RPMI8226 (cell line): ENCODE results near the gene SOAT2.

ENCODE experiments used
- DNase-seq: peaks from one replicate; pipeline ENCODE4 v3.0.0-alpha.2; 2015

The SOAT2 gene, protein sequence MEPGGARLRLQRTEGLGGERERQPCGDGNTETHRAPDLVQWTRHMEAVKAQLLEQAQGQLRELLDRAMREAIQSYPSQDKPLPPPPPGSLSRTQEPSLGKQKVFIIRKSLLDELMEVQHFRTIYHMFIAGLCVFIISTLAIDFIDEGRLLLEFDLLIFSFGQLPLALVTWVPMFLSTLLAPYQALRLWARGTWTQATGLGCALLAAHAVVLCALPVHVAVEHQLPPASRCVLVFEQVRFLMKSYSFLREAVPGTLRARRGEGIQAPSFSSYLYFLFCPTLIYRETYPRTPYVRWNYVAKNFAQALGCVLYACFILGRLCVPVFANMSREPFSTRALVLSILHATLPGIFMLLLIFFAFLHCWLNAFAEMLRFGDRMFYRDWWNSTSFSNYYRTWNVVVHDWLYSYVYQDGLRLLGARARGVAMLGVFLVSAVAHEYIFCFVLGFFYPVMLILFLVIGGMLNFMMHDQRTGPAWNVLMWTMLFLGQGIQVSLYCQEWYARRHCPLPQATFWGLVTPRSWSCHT

DNA sequence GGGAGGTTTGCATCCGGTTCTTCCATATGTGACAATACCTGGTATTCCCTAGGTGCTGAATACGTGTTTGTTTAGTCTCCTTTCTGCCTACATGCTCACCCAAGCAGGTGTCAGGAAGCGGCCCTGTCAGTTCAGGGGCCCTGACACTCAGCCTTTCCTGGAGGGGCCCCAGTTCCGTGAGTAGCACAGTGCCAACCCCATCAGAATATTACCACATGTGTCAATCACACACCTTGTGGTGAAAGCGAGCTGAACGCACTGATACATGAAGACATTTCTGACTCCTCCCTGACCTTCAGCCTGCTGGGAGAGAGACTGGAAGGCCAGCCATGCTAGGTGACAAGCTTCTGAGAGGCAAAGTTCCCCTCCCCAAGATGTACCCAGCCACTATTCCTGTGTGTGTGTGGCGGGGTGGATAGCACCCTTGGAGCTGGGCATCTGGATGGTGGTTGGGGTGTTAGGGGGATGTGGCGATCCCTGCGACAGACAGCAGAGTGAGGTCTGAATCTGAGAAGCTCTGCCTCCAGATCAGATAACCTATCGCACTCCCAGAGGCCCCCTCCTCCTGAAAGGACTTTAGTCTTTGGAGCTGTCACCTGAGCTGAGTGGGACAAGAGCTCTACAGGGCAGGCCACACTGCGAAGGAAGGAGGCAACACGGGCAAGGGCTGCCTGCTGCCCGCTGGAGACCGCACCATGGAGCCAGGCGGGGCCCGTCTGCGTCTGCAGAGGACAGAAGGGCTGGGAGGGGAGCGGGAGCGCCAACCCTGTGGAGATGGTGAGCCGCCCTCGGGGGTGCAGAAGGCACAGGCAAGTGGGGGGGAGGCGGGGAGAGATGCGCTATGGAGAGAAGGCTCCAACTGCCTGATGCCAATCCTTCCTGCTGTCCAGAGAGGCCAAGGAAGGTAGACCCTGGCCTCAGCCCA lies at the start of gene SOAT2:
SOAT2 (plus strand) TSS at position 604 of the 925 bp plus-strand sequence; CDS start at position 696, 92 bp downstream.
- peak; percentile 69 for DNase-seq

DNA sequence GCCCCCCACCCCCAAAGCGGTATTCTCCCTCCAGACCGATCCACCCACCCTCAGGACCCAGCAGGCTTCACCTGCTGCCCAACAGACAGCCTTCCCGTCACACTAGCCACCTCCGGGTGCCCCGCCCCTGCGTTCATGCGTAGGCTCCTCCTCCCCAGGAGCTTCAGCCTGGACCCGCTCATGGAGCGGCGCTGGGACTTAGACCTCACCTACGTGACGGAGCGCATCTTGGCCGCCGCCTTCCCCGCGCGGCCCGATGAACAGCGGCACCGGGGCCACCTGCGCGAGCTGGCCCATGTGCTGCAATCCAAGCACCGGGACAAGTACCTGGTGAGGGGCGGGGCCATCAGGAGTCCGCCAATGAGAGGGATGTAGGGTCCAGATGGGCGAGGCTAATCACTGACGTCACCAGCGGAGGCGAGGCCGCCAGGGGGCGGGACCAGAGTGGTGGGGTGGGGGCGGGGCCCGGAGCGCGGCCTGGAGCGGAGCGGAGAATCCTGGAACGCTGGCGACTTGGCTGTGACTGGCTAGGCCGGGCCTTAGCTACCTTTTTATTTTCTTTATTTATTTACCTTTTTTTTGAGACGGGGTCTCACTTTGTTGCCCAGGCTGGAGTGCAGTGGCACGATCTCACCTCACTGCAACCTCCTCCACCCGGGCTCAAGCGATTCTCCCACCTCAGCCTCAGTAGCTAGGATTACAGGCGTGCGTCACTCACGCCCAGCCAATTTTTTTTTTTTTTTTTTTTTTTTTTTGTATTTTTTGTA lies 49.0 kb upstream of the SOAT2 start:
- peak; percentile 97 for DNase-seq

DNA sequence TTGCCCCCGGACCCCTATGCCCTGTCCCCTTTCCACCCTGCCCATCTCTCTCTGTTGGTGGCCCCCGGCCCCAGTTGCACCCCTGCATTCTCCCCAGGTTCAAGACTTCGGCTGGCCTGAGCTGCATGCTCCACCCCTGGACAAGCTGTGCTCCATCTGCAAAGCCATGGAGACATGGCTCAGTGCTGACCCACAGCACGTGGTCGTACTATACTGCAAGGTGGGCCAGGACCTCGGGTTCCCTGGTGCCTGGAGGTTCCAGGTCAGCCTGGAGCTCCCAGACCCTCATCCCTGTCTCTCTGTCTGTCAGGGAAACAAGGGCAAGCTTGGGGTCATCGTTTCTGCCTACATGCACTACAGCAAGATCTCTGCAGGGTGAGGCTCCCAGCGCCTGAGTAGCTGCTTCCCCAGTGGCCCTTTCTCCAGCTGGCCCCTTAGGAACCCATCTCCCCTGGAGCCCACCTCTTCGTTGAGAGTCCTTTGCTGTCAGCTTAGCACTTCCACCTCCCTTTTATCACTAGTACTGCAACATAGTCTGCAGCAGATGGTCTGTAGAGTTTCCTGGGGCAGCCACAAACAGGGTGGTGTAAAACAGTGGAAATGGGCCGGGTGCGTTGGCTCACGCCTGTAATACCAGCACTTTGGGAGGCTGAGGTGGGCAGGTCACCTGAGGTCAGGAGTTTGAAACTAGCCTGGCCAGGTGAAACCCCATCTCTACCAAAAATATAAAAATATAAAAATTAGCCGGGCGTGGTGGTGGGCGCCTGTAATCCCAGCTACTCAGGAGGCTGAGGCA lies 47.6 kb upstream of the SOAT2 start:
- DNase-seq, result no peak

DNA sequence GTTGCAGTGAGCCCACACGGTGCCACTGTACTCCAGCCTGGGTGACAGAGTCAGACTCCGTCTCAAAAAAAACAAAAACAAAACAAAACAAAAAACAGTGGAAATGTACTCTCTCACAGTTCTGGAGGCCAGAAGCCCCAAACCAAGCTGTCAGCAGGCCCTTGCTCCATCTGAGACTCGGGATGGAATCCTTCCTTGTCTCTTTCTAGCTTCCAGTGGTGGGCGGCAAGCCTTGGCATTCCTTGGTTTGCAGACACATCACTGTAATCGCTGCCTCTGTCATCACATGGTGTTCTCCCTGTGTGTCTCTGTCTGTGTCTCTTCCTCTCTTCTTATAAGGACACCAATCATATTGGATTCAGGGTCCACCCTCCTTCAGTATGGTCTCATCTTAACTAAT lies 47.0 kb upstream of the SOAT2 start:
- no peak for DNase-seq

DNA sequence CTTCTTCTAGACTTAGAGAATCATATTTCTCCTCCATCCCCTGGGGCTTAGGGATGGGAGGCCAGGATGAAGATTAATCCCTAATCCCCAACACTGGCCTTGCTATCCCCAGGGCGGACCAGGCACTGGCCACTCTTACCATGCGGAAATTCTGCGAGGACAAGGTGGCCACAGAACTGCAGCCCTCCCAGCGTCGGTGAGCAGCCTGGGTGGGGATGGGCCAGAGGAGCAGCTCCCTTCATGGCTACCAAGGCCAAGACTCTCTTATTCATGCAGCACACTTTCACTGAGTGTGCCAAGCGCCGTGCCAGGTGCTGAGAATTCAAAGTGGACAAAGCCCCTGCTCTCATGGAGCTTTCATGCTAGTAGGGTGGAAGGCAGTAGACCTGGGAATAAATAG lies 46.4 kb upstream of the SOAT2 start:
- no peak for DNase-seq

DNA sequence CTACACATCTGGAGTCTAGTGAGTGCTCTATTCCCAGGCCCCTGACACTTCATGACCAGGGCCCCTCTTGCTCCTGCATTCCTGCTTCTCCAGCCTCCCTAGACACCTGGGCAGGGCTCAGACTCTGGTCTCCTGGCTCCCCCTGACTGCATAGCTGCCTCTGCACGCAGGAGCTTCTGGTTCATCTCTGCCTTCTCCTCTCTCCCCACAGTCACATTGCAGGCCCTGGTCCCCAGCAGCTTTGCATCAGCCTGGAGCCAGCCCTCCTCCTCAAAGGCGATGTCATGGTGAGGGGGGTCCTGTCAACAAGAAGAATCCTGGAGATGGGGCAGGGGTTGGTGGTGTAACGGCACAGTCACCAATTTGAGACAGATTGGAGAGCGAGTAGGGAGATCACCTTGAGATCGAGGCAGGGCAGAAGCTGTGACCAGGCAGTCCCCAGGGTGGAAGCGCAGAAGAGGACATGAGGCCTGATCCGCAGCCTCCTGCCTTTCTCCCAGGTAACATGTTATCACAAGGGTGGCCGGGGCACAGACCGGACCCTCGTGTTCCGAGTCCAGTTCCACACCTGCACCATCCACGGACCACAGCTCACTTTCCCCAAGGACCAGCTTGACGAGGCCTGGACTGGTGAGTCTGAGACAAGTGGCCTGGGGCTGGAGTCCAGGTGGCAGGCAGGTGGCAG lies 45.3 kb upstream of the SOAT2 start:
- DNase-seq, result no peak

DNA sequence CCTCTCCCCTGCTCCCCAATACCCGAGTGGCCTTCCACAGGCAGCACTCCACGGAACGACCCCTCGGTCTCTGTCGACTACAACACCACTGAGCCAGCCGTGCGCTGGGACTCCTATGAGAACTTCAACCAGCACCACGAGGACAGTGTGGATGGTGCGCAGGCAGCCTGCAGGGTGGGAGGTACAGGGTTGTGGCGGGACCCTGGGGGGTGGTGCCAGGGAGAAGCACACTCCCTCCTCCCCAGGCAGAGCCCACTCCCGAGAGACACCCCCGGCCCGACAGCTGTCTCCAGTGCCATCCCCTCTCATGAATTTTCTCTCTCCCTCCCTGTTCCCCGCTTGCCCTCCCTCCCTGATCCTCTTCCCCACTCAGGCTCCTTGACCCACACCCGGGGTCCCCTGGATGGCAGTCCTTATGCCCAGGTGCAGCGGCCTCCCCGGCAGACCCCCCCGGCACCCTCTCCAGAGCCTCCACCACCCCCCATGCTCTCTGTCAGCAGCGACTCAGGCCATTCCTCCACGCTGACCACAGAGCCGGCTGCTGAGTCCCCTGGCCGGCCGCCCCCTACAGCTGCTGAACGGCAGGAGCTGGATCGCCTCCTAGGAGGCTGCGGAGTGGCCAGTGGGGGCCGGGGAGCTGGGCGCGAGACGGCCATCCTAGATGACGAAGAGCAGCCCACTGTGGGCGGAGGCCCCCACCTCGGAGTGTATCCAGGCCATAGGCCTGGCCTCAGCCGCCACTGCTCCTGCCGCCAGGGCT lies 44.4 kb upstream of the SOAT2 start:
- DNase-seq, result no peak

DNA sequence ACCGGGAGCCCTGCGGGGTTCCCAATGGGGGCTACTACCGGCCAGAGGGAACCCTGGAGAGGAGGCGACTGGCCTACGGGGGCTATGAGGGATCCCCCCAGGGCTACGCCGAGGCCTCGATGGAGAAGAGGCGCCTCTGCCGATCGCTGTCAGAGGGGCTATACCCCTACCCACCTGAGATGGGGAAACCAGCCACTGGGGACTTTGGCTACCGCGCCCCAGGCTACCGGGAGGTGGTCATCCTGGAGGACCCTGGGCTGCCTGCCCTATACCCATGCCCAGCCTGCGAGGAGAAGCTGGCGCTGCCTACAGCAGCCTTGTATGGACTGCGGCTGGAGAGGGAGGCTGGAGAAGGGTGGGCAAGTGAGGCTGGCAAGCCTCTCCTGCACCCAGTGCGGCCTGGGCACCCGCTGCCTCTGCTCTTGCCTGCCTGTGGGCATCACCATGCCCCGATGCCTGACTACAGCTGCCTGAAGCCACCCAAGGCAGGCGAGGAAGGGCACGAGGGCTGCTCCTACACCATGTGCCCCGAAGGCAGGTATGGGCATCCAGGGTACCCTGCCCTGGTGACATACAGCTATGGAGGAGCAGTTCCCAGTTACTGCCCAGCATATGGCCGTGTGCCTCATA lies 43.7 kb upstream of the SOAT2 start:
- DNase-seq, result no peak

DNA sequence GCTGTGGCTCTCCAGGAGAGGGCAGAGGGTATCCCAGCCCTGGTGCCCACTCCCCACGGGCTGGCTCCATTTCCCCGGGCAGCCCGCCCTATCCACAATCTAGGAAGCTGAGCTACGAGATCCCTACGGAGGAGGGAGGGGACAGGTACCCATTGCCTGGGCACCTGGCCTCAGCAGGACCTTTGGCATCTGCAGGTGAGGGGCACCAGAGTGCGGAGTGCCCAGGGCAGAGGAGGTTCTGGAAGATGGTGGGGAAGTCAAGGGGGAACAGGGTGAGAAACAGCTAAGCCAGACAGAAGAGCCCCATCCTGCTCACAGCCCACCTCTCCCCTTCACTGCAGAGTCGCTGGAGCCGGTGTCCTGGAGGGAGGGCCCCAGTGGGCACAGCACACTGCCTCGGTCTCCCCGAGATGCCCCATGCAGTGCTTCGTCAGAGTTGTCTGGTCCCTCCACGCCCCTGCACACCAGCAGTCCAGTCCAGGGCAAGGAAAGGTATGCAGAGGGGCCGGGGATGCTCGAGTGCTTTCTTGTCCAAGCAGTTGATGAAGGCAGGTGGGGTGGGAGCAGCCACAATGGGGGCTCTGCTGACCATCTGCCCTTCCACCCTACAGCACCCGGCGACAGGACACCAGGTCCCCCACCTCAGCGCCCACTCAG lies 43.1 kb upstream of the SOAT2 start:
- DNase-seq, result no peak

DNA sequence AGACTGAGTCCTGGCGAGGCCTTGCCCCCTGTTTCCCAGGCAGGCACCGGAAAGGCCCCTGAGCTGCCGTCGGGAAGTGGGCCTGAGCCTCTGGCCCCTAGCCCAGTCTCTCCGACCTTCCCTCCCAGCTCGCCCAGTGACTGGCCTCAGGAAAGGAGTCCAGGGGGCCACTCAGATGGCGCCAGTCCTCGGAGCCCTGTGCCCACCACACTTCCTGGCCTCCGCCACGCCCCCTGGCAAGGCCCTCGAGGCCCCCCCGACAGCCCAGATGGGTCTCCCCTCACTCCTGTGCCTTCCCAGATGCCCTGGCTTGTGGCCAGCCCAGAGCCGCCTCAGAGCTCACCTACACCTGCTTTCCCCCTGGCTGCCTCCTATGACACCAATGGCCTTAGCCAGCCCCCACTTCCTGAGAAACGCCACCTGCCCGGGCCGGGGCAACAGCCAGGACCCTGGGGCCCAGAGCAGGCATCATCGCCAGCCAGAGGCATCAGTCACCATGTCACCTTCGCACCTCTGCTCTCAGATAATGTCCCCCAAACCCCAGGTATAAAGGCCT lies 42.5 kb upstream of the SOAT2 start:
- peak; percentile 82 for DNase-seq

DNA sequence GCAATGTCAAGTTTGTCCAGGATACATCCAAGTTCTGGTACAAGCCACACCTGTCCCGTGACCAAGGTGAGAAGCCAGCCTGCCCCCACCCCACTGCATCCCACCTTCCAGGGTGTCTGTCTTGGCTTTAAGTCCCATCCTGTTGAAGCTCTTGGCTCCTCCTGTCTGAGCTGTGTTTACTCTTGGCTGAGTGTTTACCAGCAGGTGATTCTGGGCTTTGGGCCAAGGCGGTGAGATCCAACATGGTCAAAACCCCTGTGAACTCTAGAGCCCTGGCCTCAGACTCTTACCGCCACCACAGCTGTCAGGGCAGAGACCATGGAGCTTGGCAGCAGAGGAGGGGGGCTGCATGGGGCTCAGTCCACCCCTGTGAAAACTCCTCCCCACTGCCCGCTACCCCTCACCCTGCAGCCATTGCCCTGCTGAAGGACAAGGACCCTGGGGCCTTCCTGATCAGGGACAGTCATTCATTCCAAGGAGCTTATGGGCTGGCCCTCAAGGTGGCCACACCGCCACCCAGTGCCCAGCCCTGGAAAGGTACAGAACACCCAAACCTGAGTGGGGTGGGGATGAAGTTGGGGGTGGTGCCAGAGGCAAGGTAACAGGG lies 41.8 kb upstream of the SOAT2 start:
- peak; percentile 93 for DNase-seq

DNA sequence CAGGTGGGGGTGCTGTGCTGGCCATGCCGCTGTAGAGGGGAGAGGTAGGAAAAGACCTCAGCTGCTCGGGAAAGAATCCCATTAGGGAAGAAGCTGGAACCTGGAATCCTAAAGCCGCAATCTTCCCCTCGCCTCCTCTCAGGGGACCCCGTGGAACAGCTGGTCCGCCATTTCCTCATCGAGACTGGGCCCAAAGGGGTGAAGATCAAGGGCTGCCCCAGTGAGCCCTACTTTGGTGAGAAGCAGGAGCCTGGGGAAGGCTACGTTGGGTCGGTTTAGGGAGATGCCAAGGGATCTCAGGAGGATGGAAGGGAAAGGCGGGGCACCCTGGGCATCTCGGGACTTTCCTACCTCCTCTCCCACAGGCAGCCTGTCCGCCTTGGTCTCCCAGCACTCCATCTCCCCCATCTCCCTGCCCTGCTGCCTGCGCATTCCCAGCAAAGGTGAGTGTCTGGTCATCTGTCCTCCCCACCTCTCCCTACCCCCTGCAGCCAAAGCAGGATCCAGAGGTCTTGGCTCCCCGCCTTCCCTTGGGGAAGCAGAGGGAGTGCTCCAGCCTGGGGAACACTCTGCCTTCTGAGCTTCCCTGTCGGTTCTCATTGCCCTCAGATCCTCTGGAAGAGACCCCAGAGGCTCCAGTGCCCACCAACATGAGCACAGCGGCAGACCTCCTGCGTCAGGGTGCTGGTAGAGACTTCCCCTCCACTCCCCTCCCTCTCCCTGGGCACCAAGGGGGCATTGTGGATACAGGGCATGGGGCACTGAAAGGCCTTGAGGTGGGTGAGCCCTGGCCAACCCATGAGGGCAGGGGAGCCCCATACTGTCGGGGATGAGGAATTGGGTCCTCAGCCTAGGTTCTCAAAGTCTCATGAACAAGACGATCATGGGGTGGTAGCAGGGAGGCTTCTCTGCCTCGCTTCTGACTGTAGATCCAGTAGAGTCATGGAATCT lies 41.0 kb upstream of the SOAT2 start:
- DNase-seq, result no peak

DNA sequence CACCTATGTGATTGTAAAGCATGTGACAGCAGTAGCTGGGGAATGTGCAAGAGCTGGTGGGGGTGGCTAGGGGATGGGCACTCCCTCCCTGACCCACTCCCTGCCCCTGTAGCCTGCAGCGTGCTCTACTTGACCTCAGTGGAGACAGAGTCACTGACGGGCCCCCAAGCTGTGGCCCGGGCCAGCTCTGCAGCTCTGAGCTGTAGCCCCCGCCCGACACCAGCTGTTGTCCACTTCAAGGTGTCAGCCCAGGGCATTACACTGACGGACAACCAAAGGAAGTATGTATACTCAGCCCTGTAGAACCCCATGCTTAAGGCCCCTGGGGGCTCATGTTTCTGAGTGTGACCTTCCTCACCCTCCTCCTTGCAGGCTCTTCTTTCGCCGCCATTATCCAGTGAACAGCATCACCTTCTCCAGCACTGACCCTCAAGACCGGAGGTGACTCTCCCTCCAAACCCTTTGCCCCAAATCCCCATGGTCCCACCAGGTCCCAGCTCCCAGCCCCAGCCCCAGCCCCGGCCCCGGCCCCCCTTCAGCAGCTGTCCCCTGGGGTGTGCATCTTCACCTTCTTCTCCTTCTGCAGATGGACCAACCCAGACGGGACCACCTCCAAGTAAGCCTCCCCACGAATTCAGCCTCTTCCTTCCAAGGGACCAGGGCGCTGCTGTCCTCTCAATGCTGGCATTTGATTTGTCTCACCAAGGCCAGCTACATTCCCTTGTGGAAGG lies 40.1 kb upstream of the SOAT2 start:
- DNase-seq, result no peak

DNA sequence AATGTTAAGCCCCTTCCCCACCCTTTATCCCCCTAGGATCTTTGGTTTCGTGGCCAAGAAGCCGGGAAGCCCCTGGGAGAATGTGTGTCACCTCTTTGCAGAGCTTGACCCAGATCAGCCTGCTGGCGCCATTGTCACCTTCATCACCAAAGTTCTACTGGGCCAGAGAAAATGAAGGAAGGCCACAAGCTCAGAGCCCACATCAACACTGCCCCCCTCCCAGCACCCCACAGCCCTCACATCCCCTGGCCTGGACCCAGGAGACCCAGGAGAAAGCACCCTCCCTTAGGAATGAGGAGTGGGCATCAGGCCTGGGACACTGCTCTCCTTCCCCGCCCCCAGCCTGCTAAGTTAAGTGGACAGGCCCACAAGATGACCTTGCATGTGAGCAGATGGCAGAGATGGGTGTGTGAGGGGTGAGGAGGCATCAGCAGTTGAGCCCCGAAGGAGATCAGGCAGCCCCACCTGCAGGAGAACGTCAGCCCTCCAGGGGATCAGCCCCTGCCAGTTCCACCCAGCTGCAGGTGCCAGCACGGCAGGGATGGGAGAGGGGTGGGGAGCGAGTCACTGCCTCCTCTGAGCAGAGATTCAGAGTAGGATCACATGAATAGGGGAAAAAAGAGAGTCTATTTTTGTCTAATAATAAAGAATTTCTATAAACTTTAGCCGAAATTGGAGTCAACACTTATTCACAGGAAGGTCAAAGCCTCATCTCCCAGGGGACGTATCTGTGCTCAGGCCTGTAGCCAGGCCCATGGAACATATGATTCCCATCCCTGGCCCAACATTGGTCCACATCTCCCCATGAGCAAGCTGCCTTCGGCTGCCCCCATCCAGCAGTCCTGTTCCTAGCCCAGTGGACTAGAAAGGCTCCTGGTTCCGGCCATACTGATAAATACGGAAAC lies 39.3 kb upstream of the SOAT2 start:
- no peak for DNase-seq

DNA sequence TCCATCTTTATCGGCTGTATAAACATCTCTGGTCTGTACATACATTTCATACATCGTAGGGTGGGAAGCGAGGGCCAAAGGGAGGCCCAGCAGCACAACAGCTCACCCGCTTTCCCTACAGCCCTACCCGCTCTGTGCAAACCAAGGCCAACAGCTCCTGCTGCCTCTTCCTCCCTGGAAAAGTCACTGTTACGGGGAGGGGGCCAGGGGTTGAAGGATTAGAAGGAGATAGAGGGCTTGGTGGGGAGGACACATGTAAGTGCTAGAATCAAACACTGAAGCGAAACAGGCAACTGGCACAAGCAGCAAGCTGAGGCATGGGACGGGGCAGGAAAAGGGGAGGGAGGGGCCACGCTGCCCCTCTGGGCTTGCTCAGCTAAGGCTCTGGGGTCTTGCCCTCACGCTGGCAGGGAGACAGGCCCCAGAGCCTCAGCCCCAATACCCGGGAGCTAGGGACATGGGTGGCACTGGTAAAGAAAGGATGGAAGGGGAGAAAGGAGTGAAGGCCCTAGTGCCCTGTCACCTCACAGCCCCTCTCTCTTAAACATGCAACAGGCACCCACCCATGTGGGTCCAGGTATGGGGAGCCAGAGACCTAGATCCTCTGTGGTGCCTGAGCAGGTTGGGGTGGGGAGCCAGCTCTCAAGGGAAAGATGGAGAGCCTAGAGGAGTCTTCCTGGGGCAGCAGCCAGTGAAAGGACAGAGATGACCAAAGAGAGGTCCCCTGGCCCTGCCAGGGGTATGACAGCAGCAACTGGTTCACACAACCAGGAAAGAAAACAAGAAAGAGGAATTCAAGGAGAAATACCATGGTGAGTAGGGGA lies 38.5 kb upstream of the SOAT2 start:
- no peak for DNase-seq
